NCI-H2171 (cell line): ENCODE results near the gene VMP1.
"Not testable (repeated sequence)": the region's sequence is repeated elsewhere in the genome, so short reads cannot be mapped to it uniquely, and the experiment has no call there.

Source experiments
- DNase-seq: peaks from one replicate; lab custom pipeline; 2025; lab: John Stamatoyannopoulos, UW

The VMP1 gene

GRCh38 chr17:59841882-59842263, 134.4 kb downstream of the VMP1 start:
- not testable (repeated sequence) for DNase-seq

GRCh38 chr17:59842901-59843652, 135.6 kb downstream of the VMP1 start:
- no peak for DNase-seq

- no peak for DNase-seq
Observed at GRCh38 chr17:59844884-59845594, 137.6 kb downstream of the VMP1 start.

GRCh38 chr17:59845595-59846393, 138.3 kb downstream of the VMP1 start:
- DNase-seq = no peak

- DNase-seq = no peak
Observed at GRCh38 chr17:59846394-59847165, 139.1 kb downstream of the VMP1 start.

GRCh38 chr17:59848385-59848668, 140.9 kb downstream of the VMP1 start:
- no peak for DNase-seq

- DNase-seq = no peak
Observed at GRCh38 chr17:59848778-59849177, 141.3 kb downstream of the VMP1 start.

GRCh38 chr17:59850311-59850710, 142.9 kb downstream of the VMP1 start:
- not testable (repeated sequence) for DNase-seq

- DNase-seq = no peak
Observed at GRCh38 chr17:59851439-59852375, 144.3 kb downstream of the VMP1 start.

- DNase-seq = not testable (repeated sequence)
Observed at GRCh38 chr17:59852847-59853167, 145.4 kb downstream of the VMP1 start.

- DNase-seq = no peak
Observed at GRCh38 chr17:59853168-59853918, 145.9 kb downstream of the VMP1 start.

GRCh38 chr17:59853919-59854729, 146.7 kb downstream of the VMP1 start:
- not testable (repeated sequence) for DNase-seq

- DNase-seq = no peak
Observed at GRCh38 chr17:59856859-59857794, 149.7 kb downstream of the VMP1 start.

GRCh38 chr17:59858167-59858816, 150.8 kb downstream of the VMP1 start:
- no peak for DNase-seq

- DNase-seq = no peak
Observed at GRCh38 chr17:59858932-59859331, 151.5 kb downstream of the VMP1 start.

GRCh38 chr17:59859444-59860025, 152.1 kb downstream of the VMP1 start:
- no peak for DNase-seq

GRCh38 chr17:59863616-59864015, 156.2 kb downstream of the VMP1 start:
- DNase-seq = no peak

GRCh38 chr17:59869941-59870218, 162.4 kb downstream of the VMP1 start:
- no peak for DNase-seq
